Fibroblast of skin of right quadriceps (primary cell): ENCODE results near the gene GALNT17.

Experiments
- DNase-seq: peaks from one replicate; pipeline ENCODE4 v3.0.0-alpha.2; 2013

The GALNT17 gene

GRCh38 chr7:71404726-71405345 is 272.9 kb downstream of the GALNT17 start:
- DNase-seq: no peak

DNA sequence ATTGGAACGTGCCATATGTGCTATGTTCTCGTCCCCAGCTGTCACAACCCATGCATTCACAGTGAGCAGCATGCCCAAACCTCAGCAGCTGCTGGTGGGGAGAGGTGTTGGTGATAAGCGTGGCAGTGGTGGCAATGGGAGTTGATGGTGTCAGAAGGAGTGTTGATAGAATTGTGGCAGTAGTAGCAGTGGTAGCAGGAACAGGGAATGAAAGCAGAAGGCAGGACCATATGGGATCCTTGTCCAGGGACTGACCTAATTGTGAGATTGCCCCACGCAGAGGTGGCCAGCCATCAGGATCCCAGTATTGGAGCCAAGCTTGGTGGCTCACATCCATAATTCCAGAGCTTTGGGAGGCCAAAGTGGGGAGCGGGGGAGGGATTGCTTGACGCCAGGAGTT is 276.3 kb downstream of the GALNT17 start:
- DNase-seq: no peak

DNA sequence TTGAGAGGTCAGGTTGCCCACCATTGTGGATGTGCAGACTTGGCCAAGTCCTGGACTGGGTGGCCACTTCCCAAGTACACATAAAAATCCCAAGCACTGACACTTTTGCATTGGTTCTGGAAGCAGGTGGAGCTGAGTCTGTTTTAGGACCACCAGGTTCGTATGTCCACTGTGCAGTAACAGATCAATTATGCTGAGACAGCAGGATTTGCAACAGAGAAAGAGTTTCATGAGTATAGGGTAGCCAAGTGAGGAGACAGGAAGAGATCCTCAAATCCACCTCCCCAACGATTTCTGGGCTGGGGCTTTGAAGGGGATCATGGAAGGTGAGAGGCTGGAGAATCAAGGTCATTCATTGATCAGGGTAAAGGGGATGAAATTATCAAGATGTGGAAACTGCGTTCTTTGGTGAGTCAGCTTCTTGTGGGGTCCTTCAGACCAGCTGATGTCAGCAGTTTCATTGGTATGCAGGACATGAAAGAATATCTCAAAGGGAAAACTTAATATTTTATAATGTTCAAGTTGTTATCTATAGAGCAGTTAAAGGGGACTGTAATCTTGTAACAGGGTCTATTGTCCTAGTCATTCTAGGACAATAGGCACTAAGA is 277.7 kb downstream of the GALNT17 start:
- no peak for DNase-seq

- no peak for DNase-seq
Observed at GRCh38 chr7:71411475-71411874, 279.5 kb downstream of the GALNT17 start.

DNA sequence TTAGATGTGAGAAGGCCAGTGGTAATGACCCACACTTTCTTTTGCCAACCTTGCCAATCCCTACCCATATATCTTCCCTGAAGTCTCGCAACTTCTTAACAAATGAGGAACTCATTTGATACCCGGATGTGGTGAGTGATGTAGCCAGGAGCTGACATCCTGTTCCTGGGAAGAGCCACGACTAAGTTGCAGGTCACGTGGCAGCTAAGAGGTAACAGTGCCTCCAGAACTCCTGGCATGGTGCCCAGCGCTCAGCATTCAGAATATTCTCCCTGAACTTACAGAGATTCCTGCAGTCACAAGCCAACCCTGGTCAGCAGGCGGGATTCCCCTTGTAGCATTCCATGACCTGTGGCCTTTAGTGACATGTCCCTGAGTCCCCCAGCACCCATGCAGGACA is 282.5 kb downstream of the GALNT17 start:
- no peak for DNase-seq

- no peak for DNase-seq
Observed at GRCh38 chr7:71419546-71420337, 287.8 kb downstream of the GALNT17 start.

GRCh38 chr7:71422104-71422503 is 290.2 kb downstream of the GALNT17 start:
- no peak for DNase-seq

DNA sequence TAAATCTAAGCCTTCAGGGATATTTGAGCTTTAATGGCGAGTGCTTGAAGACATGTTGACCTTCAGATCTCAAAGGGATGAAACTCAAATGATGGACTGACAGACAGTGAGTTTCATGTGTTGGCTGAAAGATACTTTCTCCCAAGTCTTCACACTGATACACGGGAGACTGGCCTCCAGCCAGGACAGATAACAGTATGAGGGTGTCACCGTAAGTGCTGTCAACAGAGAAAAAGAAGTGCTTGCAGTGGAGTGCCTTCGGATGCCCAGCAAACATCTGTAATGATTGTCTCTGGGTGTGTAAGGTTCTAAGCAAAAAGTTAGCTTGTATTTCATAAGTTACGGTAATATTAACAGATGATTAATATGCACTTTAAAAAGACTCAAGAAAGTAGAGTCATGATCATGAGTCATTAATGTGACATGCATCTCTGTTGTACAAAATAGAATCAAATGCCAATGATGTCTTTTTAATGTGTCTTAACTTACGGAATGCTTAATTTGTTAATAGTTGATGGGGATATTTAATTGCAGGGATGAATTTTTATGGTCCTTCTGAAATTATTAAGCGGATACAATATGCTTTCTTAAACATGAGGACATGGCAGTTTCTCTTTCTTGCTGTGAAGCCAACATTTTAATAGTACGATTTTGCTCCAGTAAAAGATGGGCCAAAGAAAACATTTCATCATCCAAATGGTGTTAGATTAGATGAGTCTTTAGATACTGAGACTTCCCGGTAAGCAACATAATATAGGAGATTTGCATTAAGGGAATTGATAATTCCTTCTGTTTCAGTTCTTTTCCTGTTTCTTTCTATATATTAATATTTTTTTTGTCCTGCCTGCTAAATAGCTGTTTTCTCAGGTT is 292.5 kb downstream of the GALNT17 start:
- peak; percentile 18 for DNase-seq

GRCh38 chr7:71429083-71429482 is 297.1 kb downstream of the GALNT17 start:
- no peak for DNase-seq

DNA sequence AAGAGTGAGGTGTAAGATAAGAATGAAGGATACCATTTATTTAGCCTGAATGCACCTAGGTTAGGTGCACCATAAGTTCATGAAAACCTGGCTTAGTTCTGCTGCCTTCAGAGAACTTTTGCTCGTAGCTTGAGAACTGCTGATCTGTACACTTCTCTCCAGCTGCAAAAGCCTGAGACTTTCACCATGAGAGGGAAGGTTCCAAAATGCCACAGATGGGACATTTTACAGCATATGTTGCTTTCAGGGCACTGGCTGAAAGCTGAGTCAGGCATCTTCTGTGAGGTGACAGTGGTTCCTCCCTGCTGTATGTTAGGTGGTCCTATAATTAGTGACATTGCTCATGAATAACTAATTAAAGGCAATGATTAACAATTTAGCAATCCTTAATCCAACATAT is 298.3 kb downstream of the GALNT17 start:
- DNase-seq: no peak

DNA sequence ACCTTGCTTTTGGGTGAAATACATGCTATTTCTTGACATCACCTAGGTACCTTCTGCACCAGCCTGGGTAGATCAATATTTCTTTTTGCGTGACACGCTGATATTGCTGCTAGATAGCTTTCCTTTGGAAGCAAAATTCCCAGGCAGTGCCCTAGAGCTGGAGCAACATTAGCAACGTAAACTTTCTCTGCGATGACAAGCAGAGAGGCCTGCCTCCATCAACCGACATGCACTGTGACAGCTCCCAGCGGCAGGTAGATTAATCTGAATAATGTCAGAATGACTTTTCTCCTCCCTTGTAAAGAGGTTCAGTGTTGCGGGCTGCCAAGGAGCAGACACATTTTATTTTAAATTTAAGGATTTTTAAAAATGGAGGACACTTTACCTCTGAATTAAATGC is 307.4 kb downstream of the GALNT17 start:
- no peak for DNase-seq

GRCh38 chr7:71442492-71443190 is 310.7 kb downstream of the GALNT17 start:
- peak; percentile 3 for DNase-seq

- no peak for DNase-seq
Observed at GRCh38 chr7:71443191-71443530, 311.2 kb downstream of the GALNT17 start.

- DNase-seq: no peak
Observed at GRCh38 chr7:71444130-71444529, 312.2 kb downstream of the GALNT17 start.

DNA sequence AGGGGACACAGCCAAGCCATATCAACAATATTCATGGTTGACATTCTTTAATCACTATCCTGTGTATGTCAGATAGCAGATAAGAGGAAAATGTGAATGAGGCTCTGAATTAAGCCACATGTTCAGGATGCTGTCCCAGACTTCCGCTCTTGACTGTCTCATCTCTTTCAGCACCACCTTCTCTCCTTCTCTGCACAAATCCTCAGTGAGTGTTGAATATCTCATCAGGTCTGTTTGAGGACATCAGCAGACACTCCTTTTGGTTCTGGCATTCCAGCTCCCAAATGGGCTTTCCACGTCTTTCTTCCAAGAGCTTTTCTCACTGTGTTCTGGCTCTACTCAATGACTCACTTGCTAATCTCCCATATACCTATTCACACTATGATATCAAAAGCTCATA is 321.7 kb downstream of the GALNT17 start:
- no peak for DNase-seq

DNA sequence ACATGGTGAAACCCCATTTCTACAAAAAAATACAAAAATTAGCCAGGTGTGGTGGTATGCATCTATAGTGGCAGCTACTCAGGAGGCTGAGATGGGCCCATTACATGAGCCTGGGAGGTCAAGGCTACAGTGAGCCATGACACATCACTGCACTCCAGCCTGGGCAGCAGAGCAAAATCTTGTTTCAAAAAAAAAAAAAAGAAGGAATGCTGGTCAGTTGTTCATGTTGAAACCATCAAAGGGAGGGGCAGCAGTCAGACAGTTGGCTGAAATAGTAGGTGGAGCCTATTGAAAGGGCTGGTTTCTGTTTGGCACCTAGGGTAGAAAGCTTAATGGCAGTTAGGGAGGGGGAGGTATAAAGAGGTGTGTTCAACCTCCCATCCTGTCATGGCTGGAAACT is 323.0 kb downstream of the GALNT17 start:
- DNase-seq: no peak

GRCh38 chr7:71457021-71457420 is 325.1 kb downstream of the GALNT17 start:
- no peak for DNase-seq

DNA sequence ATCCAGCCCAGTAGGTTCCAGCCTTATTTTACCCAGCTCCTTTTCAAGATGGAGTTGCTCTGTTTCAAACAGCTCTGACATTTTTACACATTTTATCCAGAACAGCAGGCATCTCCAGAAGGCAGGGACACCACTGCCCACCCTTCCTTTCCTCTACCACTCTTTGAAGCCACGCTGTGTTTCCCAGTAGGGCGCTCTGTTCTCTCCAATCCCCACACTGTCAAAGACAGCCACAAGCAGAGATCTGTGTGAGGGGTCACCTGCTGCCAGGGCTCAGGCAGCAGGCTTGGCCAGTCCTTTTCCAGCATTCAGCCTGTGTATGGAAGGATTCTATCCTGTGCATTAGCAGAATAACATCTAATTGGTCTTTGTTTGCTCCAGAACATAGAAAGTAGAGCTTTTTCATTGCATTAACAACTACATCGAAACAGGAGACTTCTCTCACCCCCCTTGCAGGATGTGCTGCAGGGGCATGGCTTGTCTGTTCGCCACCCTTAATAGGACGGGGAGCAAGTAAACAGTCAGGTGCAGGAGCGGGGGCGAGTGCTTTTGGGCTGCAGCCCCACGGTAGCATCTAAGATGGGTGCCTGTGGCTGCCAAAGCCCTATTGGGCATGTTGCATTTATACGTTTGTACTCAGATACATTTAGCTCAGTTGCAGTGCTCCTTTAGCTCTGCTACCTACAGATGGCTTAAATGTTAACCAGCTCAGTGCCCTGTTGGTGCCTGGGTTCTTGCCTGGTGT is 326.1 kb downstream of the GALNT17 start:
- DNase-seq: no peak

DNA sequence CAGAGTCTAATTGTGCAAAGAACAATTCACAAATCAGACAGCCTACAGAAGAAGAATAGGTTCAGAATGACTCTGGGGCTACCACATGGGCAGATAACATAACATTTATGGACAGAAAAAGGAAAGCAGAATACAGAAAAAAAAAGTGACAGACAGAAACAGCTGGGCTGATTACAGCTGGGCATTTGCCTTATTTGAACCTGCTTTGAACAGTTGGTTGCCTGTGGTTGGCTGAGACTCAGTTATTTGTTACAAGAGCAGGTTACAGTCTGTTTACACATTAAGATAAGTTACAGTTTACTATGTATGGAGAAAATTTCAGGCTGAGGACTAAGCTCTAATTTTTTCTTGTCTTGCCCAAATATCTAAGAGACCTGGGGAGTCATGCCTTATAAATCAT is 327.2 kb downstream of the GALNT17 start:
- no peak for DNase-seq

GRCh38 chr7:71461572-71461971 is 329.6 kb downstream of the GALNT17 start:
- DNase-seq: no peak

DNA sequence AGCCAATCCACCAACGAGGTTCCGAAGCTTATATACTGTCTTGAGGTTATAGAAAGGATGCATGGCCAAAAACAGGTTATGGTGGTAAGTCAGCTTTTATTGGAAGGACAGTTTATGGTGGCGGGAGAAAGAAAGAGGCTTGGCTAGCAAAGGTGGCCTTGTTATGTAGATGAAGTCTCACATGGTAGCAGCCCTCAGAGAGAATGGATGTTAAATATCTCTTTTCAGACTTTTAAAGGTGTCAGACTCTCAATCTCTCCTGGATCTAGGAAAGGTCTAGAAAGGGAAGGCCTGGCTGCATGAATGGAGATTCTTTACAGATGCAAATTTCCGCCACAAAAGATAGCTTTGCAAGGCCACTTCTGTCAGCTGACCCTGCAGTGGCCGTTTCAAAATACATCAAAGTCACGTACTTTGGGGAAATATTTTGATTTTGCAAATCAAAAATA is 333.8 kb downstream of the GALNT17 start:
- no peak for DNase-seq
